K562 (cell line): ENCODE data around the gene ZNF587. TPM values are rescaled to one million over a fixed set of nuclear protein-coding genes. Genes with fewer than 3 reads are reported as not detected.

Experiments
- CHD1 ChIP-seq: fragments of 200-600 bp; sonication (generic); IDR thresholded peaks from one replicate; pipeline ENCODE4 v1.6.1; 2012; ENCODE audit warnings: mild to moderate bottlenecking, moderate library complexity, low read length, inconsistent platforms
- DPF2 ChIP-seq: fragments of 450-650 bp; IDR thresholded peaks from 2 replicates; pipeline ENCODE4 v1.6.1; 2016
- ELF1 ChIP-seq: fragments of 200-800 bp; sonication (Bioruptor generic); IDR thresholded peaks from 2 replicates; pipeline ENCODE4 v1.6.1; 2016; ENCODE audit warnings: missing genetic modification characterization, missing compliant biosample characterization
- GABPA ChIP-seq: fragments of 200-800 bp; sonication (Bioruptor generic); conservative IDR thresholded peaks from 2 replicates; pipeline ENCODE4 v1.6.1; 2016; ENCODE audit warnings: low read depth, missing genetic modification characterization, missing compliant biosample characterization
- HCFC1 ChIP-seq: IDR thresholded peaks from 2 replicates; pipeline ENCODE4 v1.6.1; 2012; ENCODE audit warnings: low read depth, low read length, improper control_type of control experiment
- MEF2A ChIP-seq: IDR thresholded peaks from 2 replicates; pipeline ENCODE4 v1.6.1; 2011; ENCODE audit warnings: low read depth, mild to moderate bottlenecking, low read length, moderate library complexity; ENCODE audit not compliant: control insufficient read depth
- NCOA1 ChIP-seq: fragments of 450-650 bp; IDR thresholded peaks from 2 replicates; pipeline ENCODE4 v1.6.1; 2016; ENCODE audit warnings: low read depth
- NEUROD1 ChIP-seq: fragments of 150-350 bp; IDR thresholded peaks from 2 replicates; pipeline ENCODE4 v1.6.1; 2014; ENCODE audit warnings: borderline replicate concordance, low read length, low read depth; ENCODE audit not compliant: partially characterized antibody
- NFYB ChIP-seq: IDR thresholded peaks from 2 replicates; pipeline ENCODE4 v1.6.1; 2011; ENCODE audit warnings: mild to moderate bottlenecking, moderate library complexity; ENCODE audit not compliant: insufficient read length; ENCODE audit errors: extremely low read depth
- RBM15 ChIP-seq: fragments of 200-400 bp; formaldehyde crosslinking; IDR thresholded peaks from 2 replicates; pipeline ENCODE4 v1.6.1; 2018; ENCODE audit warnings: mild to moderate bottlenecking, low read length, moderate library complexity; ENCODE audit not compliant: insufficient read depth
- polyA plus RNA-seq, 8 experiments: library from polyadenylated mRNA; depleted of rRNA in 4 of 8; stranded (reverse) in 5 of 8; unstranded in 3 of 8; fragments of >200 nt; fragmentation: Nextera tagmentation in 2 of 8; fragmentation: Illumina TruSeq in 1 of 8; extraction: Ambion mirVana in 2 of 8; extraction: Trizol in 1 of 8; gene quantifications; 2 replicates each; pipeline versions ENCODE4 v1.2.1 to v1.2.3, GENCODE V29; 2011 to 2014; ENCODE audit warnings: inconsistent platforms in 1 of 8, missing spikeins in 1 of 8
- total RNA-seq, 7 experiments: library from RNA; depleted of rRNA in 6 of 7; stranded (reverse); fragments of >200 nt in 6 of 7; fragmentation: Illumina TruSeq in 2 of 7; extraction: Trizol in 2 of 7; gene quantifications; 2 replicates each; pipeline versions ENCODE4 v1.2.1 to v1.2.3, GENCODE V29; 2011 to 2021; ENCODE audit warnings: low replicate concordance in 1 of 7
- TF ChIP-seq, protein P1 (sequence below): sonication (generic); formaldehyde crosslinking; IDR thresholded peaks from 2 replicates; pipeline ENCODE4 v1.8.1; 2022; ENCODE audit warnings: missing genetic modification reagents
- TF ChIP-seq, protein P2 (sequence below): sonication (generic); formaldehyde crosslinking; IDR thresholded peaks from 2 replicates; pipeline ENCODE4 v1.9.0; 2022; ENCODE audit warnings: mild to moderate bottlenecking, missing genetic modification reagents
- TF ChIP-seq, protein P3 (sequence below): fragments of 450-650 bp; IDR thresholded peaks from 2 replicates; pipeline ENCODE4 v1.6.1; 2017; ENCODE audit warnings: antibody characterized with exemption
- TF ChIP-seq, protein P4 (sequence below): fragments of 450-650 bp; IDR thresholded peaks from 2 replicates; pipeline ENCODE4 v1.6.1; 2016
- TF ChIP-seq, protein P5 (sequence below): fragments of 450-650 bp; IDR thresholded peaks from 2 replicates; pipeline ENCODE4 v1.7.1; 2018; ENCODE audit warnings: mild to moderate bottlenecking, low read depth; ENCODE audit not compliant: partially characterized antibody
- TF ChIP-seq, protein P6 (sequence below): fragments of 250-450 bp; sonication (Bioruptor Pico); IDR thresholded peaks from 2 replicates; pipeline ENCODE4 v1.5.0; 2021; ENCODE audit warnings: mild to moderate bottlenecking, moderate library complexity

ZNF587 gene
- total and polyA plus RNA-seq, 9 of the 15 experiments (the other 6 are each of a cell fraction or from before 2014, with no cell fraction given) = 3.2 to 42.0 (median 24.9) TPM

DNA sequence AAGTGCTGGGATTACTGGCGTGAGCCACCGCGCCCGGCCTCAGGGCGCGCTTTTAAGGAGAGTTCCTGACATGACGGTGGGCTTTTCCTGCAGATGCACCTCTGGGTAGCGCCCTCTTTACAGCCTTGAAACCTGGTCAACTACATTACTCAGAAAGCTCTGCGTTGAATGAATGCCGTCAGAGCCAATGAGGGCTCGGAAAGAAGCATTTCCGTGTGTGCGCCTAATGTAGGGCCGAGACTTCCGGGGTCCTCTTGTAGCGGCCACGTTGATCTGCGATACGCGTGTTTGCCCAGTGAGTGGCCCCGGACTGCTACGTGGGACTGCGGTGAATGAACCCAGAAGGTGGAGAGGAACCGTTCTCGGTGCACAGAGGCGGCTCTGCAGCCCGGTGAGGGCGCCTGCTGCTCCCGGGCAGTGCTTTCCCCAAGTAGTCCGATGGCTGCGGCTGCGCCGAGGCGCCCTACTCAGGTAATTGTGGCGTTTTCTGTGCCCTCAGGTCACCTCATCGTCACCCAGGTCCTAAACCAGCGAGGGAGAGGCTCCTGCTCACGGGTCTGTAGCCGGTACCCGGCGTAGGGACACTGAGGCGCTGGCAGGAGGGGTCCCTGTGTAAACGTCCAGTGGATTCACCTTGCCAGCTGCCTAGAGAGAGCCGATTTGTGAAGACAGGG is 30.0 kb upstream of the ZNF587 start (continued):
- TF ChIP-seq NFYB (peak; percentile 23), NEUROD1 (peak; percentile 26), HCFC1 (peak; percentile 76), CHD1 (peak; percentile 25), RBM15 (no peak), DPF2 (0 out of 2 replicates have a peak, but pooled peaks have one; percentile 24), MEF2A (no peak), ELF1 (tag) (peak; percentile 93), GABPA (tag) (peak; percentile 96), NCOA1 (peak; percentile 51; the same call in 1 of the 2 replicates)
- TF ChIP-seq, protein P1, sequence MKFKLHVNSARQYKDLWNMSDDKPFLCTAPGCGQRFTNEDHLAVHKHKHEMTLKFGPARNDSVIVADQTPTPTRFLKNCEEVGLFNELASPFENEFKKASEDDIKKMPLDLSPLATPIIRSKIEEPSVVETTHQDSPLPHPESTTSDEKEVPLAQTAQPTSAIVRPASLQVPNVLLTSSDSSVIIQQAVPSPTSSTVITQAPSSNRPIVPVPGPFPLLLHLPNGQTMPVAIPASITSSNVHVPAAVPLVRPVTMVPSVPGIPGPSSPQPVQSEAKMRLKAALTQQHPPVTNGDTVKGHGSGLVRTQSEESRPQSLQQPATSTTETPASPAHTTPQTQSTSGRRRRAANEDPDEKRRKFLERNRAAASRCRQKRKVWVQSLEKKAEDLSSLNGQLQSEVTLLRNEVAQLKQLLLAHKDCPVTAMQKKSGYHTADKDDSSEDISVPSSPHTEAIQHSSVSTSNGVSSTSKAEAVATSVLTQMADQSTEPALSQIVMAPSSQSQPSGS (CRISPR knock-in tag) = no peak
- TF ChIP-seq, protein P2, sequence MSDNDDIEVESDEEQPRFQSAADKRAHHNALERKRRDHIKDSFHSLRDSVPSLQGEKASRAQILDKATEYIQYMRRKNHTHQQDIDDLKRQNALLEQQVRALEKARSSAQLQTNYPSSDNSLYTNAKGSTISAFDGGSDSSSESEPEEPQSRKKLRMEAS = peak; percentile 68
- TF ChIP-seq, protein P3, sequence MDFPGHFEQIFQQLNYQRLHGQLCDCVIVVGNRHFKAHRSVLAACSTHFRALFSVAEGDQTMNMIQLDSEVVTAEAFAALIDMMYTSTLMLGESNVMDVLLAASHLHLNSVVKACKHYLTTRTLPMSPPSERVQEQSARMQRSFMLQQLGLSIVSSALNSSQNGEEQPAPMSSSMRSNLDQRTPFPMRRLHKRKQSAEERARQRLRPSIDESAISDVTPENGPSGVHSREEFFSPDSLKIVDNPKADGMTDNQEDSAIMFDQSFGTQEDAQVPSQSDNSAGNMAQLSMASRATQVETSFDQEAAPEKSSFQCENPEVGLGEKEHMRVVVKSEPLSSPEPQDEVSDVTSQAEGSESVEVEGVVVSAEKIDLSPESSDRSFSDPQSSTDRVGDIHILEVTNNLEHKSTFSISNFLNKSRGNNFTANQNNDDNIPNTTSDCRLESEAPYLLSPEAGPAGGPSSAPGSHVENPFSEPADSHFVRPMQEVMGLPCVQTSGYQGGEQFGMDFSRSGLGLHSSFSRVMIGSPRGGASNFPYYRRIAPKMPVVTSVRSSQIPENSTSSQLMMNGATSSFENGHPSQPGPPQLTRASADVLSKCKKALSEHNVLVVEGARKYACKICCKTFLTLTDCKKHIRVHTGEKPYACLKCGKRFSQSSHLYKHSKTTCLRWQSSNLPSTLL = no peak
- TF ChIP-seq, protein P4, sequence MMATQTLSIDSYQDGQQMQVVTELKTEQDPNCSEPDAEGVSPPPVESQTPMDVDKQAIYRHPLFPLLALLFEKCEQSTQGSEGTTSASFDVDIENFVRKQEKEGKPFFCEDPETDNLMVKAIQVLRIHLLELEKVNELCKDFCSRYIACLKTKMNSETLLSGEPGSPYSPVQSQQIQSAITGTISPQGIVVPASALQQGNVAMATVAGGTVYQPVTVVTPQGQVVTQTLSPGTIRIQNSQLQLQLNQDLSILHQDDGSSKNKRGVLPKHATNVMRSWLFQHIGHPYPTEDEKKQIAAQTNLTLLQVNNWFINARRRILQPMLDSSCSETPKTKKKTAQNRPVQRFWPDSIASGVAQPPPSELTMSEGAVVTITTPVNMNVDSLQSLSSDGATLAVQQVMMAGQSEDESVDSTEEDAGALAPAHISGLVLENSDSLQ = peak; percentile 99
- TF ChIP-seq, protein P5, sequence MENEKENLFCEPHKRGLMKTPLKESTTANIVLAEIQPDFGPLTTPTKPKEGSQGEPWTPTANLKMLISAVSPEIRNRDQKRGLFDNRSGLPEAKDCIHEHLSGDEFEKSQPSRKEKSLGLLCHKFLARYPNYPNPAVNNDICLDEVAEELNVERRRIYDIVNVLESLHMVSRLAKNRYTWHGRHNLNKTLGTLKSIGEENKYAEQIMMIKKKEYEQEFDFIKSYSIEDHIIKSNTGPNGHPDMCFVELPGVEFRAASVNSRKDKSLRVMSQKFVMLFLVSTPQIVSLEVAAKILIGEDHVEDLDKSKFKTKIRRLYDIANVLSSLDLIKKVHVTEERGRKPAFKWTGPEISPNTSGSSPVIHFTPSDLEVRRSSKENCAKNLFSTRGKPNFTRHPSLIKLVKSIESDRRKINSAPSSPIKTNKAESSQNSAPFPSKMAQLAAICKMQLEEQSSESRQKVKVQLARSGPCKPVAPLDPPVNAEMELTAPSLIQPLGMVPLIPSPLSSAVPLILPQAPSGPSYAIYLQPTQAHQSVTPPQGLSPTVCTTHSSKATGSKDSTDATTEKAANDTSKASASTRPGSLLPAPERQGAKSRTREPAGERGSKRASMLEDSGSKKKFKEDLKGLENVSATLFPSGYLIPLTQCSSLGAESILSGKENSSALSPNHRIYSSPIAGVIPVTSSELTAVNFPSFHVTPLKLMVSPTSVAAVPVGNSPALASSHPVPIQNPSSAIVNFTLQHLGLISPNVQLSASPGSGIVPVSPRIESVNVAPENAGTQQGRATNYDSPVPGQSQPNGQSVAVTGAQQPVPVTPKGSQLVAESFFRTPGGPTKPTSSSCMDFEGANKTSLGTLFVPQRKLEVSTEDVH = peak; percentile 84
- TF ChIP-seq, protein P6, sequence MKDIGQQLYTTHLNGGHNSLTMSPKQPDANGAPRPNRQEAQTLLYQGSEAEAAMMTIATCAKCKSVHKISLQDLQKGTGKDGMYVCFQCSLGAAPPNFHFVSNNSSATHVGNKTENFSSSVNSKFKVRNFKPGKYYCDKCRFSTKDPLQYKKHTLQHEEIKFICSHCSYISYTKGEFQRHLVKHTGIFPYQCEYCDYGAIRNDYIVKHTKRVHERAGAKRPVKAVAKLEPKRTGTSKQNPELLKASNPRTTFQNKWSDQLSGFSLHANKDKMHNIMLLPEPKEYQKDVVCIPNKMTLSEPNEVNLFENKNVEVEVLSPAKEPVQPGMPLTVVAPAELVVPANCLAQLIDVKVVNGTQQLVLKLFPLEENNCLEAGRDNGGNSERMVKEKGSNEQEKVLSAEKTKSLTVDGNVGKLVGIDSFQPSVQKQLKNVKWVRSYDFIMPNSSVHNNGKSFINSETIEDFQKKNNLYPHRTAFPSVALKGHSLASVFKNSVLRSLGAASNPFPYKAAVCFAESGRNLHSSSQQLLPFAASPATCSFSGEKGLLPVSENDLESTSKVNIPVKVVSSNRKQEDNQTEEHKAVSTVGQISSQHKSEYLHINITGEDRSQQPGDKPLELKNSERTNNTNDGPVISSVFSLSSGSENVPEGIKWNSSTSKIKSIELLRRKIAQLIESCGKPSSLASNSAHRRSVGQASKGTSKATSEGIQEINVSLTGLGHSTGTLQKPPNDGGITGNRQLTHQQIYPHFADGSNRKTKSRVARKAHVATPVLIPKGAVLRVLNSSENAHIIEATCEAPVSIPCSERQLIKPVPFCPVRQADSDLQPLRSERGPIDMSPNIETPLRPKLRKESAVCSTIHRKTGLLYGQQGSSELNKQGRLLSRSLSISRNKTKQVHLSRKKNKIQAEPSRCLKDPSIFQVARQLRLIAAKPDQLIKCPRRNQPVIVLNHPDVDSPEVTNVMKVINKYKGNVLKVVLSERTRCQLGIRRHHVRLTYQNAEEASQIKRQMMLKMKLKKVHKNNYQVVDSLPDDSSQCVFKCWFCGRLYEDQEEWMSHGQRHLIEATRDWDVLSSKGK (CRISPR knock-in tag) = no peak
